Heart left ventricle (tissue), 16 donors: ENCODE results near the gene CHRDL2. TPM values are rescaled to one million over a fixed set of nuclear protein-coding genes. Genes with fewer than 3 reads are reported as not detected.
A peak's percentile ranks its signal among the peaks of the same experiment; 100 is the strongest.
"Not testable (repeated sequence)": the region's sequence is repeated elsewhere in the genome, so short reads cannot be mapped to it uniquely, and the experiment has no call there.

Experiments
- ATAC-seq, 4 donors: fragments of 200-7000 bp; cut with Tn5 transposase; one replicate each; pipeline ENCODE4 v1.9.1; 2020 to 2022; ENCODE audit warnings: moderate library complexity in 4 of 4, mild to moderate bottlenecking in 3 of 4, moderate number of reproducible peaks in 1 of 4
- DNase-seq, 5 donors: peaks; one replicate each; pipeline ENCODE4 v3.0.0-alpha.2; 2020
- H3K27ac ChIP-seq, 12 donors: fragments of 200-600 bp; sonication (generic) in 4 of 12; one replicate each; pipeline versions ENCODE4 v1.5.0 to v1.8.0; 2016 to 2022; ENCODE audit warnings: mild to moderate bottlenecking in 2 of 12
- H3K27me3 ChIP-seq, 9 donors: fragments of 200-600 bp; sonication (generic) in 2 of 9; one replicate each; pipeline versions ENCODE4 v1.5.1 to v1.8.0; 2016 to 2022; ENCODE audit warnings: mild to moderate bottlenecking in 3 of 9
- H3K36me3 ChIP-seq, 9 donors: fragments of 200-600 bp; sonication (generic) in 2 of 9; one replicate each; pipeline versions ENCODE4 v1.5.0 to v1.8.0; 2018 to 2022; ENCODE audit warnings: mild to moderate bottlenecking in 2 of 9
- H3K4me1 ChIP-seq, 12 donors: fragments of 200-600 bp; sonication (generic) in 4 of 12; one replicate each; pipeline versions ENCODE4 v1.5.0 to v1.8.0; 2016 to 2022; ENCODE audit warnings: mild to moderate bottlenecking in 3 of 12
- H3K4me3 ChIP-seq, 12 donors: fragments of 200-600 bp; sonication (generic) in 4 of 12; one replicate each; pipeline versions ENCODE4 v1.5.0 to v1.8.0; 2017 to 2022; ENCODE audit warnings: mild to moderate bottlenecking in 9 of 12, moderate library complexity in 4 of 12
- H3K9me3 ChIP-seq, 12 donors: fragments of 200-600 bp; sonication (generic) in 4 of 12; one replicate each; pipeline versions ENCODE4 v1.5.0 to v1.8.0; 2016 to 2022; ENCODE audit warnings: mild to moderate bottlenecking in 1 of 12
- POLR2A ChIP-seq, 2 donors: fragments of 450-650 bp; IDR thresholded peaks; one replicate each; pipeline ENCODE4 v1.6.1; 2017; ENCODE audit warnings: antibody characterized with exemption in 2 of 2, mild to moderate bottlenecking in 2 of 2, moderate library complexity in 2 of 2
- WGBS, 4 donors: extraction: QIAGEN DNeasy Blood & Tissue Kit in 2 of 4; methylation state at CpG; one replicate each; pipeline versions ENCODE4 v1.1.5 to v1.1.7; 2013 to 2018; 5-methylcytosine and 5-hydroxymethylcytosine counted together
- intact Hi-C, 10 donors: fragments of 100-400 bp; cut with DNase I; formaldehyde crosslinking; loops; one replicate each; pipeline versions ENCODE4 v1.11.1 to v1.14.2; 2022
- polyA plus RNA-seq, 2 donors: library from polyadenylated mRNA; stranded (reverse); fragments of 200-250 nt; gene quantifications; one replicate each; pipeline ENCODE4 v1.2.3, GENCODE V29; 2013
- total RNA-seq, 9 donors: library from RNA; depleted of rRNA in 2 of 9; stranded (reverse); fragments of >200 nt in 2 of 9; fragmentation: NEBNext Ultra II Directional in 3 of 9; extraction: Animal tissue kit (Norgen Biotek cat#: 25700) in 3 of 9; gene quantifications; one replicate each; pipeline versions ENCODE4 v1.1.0 to v1.2.4, GENCODE V29; 2016 to 2023
- TF ChIP-seq, protein P1 (sequence below), 12 donors: fragments of 200-600 bp; sonication (generic) in 4 of 12; IDR thresholded peaks; one replicate each; pipeline versions ENCODE4 v1.5.0 to v1.8.0; 2018 to 2022; ENCODE audit warnings: antibody characterized with exemption in 12 of 12, mild to moderate bottlenecking in 5 of 12
- donor health status: ischemic (EF 13 %, LVEDD 7.1; RV severe dilation, severe dysfunction).
- donor health status: healthy with polysubstance abuse.
- donor health status: DM: no; HTN: yes; CAD: no.
- donor health status: DM: no; HTN: no; CAD: no.
- donor health status: ischemic (EF 25% LVEDD 6.9; RV normal size, moderate dysfunction).
- donor health status: ischemic (EF 25% LVEDD 5.7; RV mildly dilated, moderate dysfunction).
- donor health status: healthy.
- donor health status: DM: yes; HTN: yes; CAD: no.
- donor health status: ischemic (EF 35%, LVEDD 5.7; RV mildly dilated, moderate dysfunction).
- donor health status: nonischemic (EF 11% LVEDD 7.7; RV severe dilation, severe dysfunction).
- donor health status: DM: yes; HTN: yes; CAD: no.
- donor health status: PGD.
- donor health status: ischemic (EF 29% LVEDD 5.4; RV normal size, mild dysfunction).
- donor health status: nonischemic (EF 23%, LVEDD 6.1; RV moderate dilation, normal function).

Gene CHRDL2
- total and polyA plus RNA-seq, 11 donors = 1.5 to 13.4 (median 3.4) TPM

DNA sequence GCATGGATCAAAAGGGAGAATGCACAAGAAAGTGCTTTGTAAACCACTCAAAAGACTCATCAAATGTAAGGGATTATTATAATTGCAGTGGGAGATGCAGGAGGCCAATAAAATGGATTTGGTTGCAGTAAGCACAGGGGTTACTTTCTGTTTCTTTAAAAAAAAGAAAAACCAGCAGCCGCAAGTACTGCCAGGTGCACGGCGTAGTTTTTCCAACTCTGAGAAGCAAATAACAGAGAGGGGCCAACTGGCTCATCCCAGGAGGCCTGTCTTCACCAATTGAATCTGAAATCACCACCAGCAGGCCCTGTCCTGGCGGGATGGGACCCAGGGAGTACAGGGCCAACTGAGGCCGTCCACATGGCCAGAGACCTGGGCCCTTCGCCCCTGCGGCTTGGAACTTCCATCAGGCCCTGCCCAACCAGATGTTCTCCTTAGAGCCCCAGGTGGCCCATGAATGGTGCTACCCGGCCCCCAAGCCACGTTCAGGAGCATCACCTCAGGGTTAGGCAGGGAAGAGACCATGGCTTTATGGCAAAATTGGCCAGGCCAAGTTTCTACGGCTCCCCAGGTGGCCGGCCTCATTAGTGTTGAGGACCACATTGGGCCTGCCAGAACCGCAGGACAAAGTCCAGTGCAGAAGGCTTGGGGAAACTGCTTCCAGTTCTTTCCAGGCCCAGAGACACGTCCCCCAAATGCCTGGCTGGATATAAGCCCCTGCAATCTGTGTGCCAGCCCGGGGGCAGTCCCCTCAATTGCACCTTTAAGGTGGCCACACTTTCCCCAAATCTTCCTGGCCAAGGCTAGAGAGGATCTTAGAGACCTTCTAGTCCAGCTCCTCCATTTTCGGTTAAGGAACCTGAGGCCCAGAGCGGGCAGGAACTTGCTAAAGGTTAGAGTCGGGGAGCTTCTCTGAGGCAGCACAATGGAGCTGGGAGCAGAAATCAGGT, 61.7 kb downstream of the CHRDL2 start:
- H3K36me3 ChIP-seq = no peaks in the 10 kb centered on the region
- H3K27ac ChIP-seq = peak overlapping the region in 4 of 12 donors; percentile 7 to 50 (median 16)
- no peak for ATAC-seq
- peaks cover 0 to 15% (median 11%) of the 10 kb centered on the region in 12 donors for H3K4me1 ChIP-seq
- H3K27me3 ChIP-seq = no peaks in the 10 kb centered on the region
- 77 to 90% (median 84%) methylated on average over 15 to 17 of the region's 17 CpGs for WGBS, 4 donors
- no peak for TF ChIP-seq POLR2A (IDR thresholded peaks at IDR 0.05)
- TF ChIP-seq, protein P1, sequence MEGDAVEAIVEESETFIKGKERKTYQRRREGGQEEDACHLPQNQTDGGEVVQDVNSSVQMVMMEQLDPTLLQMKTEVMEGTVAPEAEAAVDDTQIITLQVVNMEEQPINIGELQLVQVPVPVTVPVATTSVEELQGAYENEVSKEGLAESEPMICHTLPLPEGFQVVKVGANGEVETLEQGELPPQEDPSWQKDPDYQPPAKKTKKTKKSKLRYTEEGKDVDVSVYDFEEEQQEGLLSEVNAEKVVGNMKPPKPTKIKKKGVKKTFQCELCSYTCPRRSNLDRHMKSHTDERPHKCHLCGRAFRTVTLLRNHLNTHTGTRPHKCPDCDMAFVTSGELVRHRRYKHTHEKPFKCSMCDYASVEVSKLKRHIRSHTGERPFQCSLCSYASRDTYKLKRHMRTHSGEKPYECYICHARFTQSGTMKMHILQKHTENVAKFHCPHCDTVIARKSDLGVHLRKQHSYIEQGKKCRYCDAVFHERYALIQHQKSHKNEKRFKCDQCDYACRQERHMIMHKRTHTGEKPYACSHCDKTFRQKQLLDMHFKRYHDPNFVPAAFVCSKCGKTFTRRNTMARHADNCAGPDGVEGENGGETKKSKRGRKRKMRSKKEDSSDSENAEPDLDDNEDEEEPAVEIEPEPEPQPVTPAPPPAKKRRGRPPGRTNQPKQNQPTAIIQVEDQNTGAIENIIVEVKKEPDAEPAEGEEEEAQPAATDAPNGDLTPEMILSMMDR (IDR thresholded peaks at IDR 0.05) = no peak
- no peak overlapping the region for H3K4me3 ChIP-seq
- H3K9me3 ChIP-seq = no peaks in the 10 kb centered on the region
- peak in 1 of 5 donors; percentile 58 for DNase-seq
- intact Hi-C loops = loop anchor here in 1 of 10 donors (10.0 kb wide), 1 partner anchor 55 kb away; no protein-coding TSS in a partner anchor

DNA sequence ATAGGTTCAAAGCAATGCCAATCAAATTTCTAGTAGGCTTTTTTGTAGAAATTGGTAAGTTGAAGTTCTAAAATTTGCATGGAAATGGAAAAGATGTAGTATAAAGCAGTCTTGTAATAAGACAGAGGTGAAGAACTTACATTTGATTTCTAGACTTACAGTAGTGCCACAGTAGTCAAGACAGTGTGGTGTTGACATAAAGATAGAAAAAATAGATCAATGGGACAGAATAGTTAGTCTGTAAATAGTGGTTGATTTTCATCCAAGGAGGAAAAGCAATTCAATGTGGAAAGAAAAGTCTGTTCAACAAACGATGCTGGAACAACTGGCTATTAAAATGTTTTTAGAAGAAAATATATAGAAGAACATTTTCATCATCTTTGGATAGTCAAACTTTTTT, 67.9 kb downstream of the CHRDL2 start:
- H3K9me3 ChIP-seq = peaks cover 0 to 11% (median 0%) of the 10 kb centered on the region in 12 donors
- TF ChIP-seq POLR2A (IDR thresholded peaks at IDR 0.05) = no peak
- TF ChIP-seq, protein P1 (IDR thresholded peaks at IDR 0.05) = no peak
- H3K27me3 ChIP-seq = no peaks in the 10 kb centered on the region
- no peak overlapping the region for H3K27ac ChIP-seq
- WGBS, 4 donors = 81 to 85% (median 83%) methylated on average over 1 of the region's 1 CpG
- no peaks in the 10 kb centered on the region for H3K4me1 ChIP-seq
- intact Hi-C loops = no loop called here
- no peak overlapping the region for H3K4me3 ChIP-seq
- ATAC-seq (no peak), DNase-seq (no peak)
- H3K36me3 ChIP-seq = no peaks in the 10 kb centered on the region

DNA sequence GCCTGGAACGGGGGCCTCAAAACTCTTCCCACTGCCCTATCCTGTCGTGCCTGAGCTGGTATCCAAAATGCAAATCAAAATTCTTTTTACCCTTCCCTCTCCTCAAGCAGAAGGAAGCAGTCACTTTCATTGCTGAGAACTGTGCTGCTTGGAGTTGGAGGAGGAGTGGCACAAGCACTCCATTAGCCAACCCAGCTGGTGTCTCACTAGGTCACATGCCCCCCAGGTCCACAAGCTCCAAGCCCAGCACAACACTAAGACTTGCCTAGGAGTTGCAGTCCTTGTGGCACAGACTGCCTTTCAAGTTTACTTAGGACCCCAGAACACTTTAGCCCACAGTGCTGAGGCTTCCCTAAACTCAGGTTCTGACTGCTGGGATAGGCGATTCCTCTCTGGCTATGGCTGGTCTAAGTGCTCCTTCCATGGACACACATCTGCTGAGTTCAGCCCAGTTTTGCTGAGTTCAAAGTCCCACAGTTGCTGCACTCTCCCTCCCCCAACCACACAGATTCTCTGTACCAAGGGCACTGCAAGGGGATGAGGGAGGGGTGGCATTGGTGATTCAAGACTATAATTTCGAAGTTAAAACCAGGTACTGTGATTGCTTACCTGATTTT, 68.6 kb downstream of the CHRDL2 start:
- intact Hi-C loops = no loop called here
- TF ChIP-seq, protein P1 (IDR thresholded peaks at IDR 0.05) = no peak
- no peak for TF ChIP-seq POLR2A (IDR thresholded peaks at IDR 0.05)

DNA sequence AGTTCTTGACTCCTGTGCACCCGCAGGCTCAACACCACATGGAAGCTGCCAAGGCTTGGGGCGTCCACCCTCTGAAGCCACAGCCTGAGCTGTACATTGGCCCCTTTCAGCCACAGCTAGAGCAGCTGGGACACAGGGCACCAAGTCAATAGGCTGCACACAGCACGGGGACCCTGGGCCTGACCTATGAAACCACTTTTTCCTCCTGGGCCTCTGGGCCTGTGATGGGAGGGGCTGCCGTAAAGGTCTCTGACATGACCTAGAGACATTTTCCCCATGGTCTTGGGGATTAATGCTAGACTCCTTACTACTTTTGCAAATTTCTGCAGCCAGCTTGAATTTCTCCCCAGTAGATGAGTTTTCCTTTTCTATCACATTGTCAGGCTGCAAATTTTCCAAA, 72.1 kb downstream of the CHRDL2 start:
- ATAC-seq, H3K4me1 ChIP-seq, intact Hi-C loops, H3K27ac ChIP-seq, H3K27me3 ChIP-seq, H3K4me3 ChIP-seq, H3K36me3 ChIP-seq, DNase-seq: not testable (repeated sequence)
- H3K9me3 ChIP-seq = peaks cover 0 to 11% (median 0%) of the 10 kb centered on the region in 12 donors
- WGBS, 4 donors = 76 to 93% (median 87%) methylated on average over 3 to 4 of the region's 4 CpGs

More for the DNA sequence above, 68.6 kb downstream of the CHRDL2 start:
- DNase-seq = no peak
- H3K27ac ChIP-seq = no peak overlapping the region
- no peaks in the 10 kb centered on the region for H3K4me1 ChIP-seq
- H3K9me3 ChIP-seq = peaks cover 0 to 11% (median 0%) of the 10 kb centered on the region in 12 donors
- H3K4me3 ChIP-seq = no peak overlapping the region
- ATAC-seq = no peak
- H3K36me3 ChIP-seq = no peaks in the 10 kb centered on the region
- H3K27me3 ChIP-seq = no peaks in the 10 kb centered on the region
- 87 to 97% (median 94%) methylated on average over 4 of the region's 4 CpGs for WGBS, 4 donors
